ENCODE data around the gene TRIM69.
"Not testable (repeated sequence)": the region's sequence is repeated elsewhere in the genome, so short reads cannot be mapped to it uniquely, and the experiment has no call there.

TRIM69 gene

GRCh38 chr15:44736181-44736765 is at the start of gene TRIM69:
Gene TRIM69 (plus strand): TSS chr15:44736528. CDS start chr15:44736705, 177 bp downstream.
- no peak for DNase-seq (ENCODE audit: low read depth in 2 of 2, low spot score in 1 of 2)

GRCh38 chr15:44689318-44689717 is 47.0 kb upstream of the TRIM69 start:
- DNase-seq (ENCODE audit: low read depth in 2 of 2, low spot score in 1 of 2), result not testable (repeated sequence)

- DNase-seq (ENCODE audit: low read depth in 2 of 2, low spot score in 1 of 2), result not testable (repeated sequence)
Measured at GRCh38 chr15:44690245-44690644, 46.1 kb upstream of the TRIM69 start.

GRCh38 chr15:44692659-44693058 is 43.7 kb upstream of the TRIM69 start:
- no peak for DNase-seq (ENCODE audit: low read depth in 2 of 2, low spot score in 1 of 2)

- DNase-seq (ENCODE audit: low read depth in 2 of 2, low spot score in 1 of 2), result no peak
Measured at GRCh38 chr15:44694416-44694815, 41.9 kb upstream of the TRIM69 start.

- DNase-seq (ENCODE audit: low read depth in 2 of 2, low spot score in 1 of 2), result no peak
Measured at GRCh38 chr15:44695294-44695693, 41.0 kb upstream of the TRIM69 start.

- DNase-seq (ENCODE audit: low read depth in 2 of 2, low spot score in 1 of 2), result no peak
Measured at GRCh38 chr15:44697014-44697413, 39.3 kb upstream of the TRIM69 start.

- no peak for DNase-seq (ENCODE audit: low read depth in 2 of 2, low spot score in 1 of 2)
Measured at GRCh38 chr15:44698641-44699040, 37.7 kb upstream of the TRIM69 start.

GRCh38 chr15:44700676-44701075 is 35.7 kb upstream of the TRIM69 start:
- DNase-seq (ENCODE audit: low read depth in 2 of 2, low spot score in 1 of 2), result not testable (repeated sequence)

- DNase-seq (ENCODE audit: low read depth in 2 of 2, low spot score in 1 of 2), result no peak
Measured at GRCh38 chr15:44705986-44706385, 30.3 kb upstream of the TRIM69 start.

- no peak for DNase-seq (ENCODE audit: low read depth in 2 of 2, low spot score in 1 of 2)
Measured at GRCh38 chr15:44706401-44706800, 29.9 kb upstream of the TRIM69 start.

GRCh38 chr15:44706946-44707636 is 29.2 kb upstream of the TRIM69 start:
- DNase-seq (ENCODE audit: low read depth in 2 of 2, low spot score in 1 of 2), result no peak

GRCh38 chr15:44710236-44711095 is 25.9 kb upstream of the TRIM69 start:
- DNase-seq (ENCODE audit: low read depth in 2 of 2, low spot score in 1 of 2), result no peak

GRCh38 chr15:44711096-44711742 is 25.1 kb upstream of the TRIM69 start, which contains the start of the genes B2M and PATL2:
Gene B2M (plus strand): TSS chr15:44711517. CDS start chr15:44711547, 30 bp downstream.
Gene PATL2 (minus strand): TSS chr15:44711323. CDS start chr15:44676490, 34,833 bp downstream.
- DNase-seq (ENCODE audit: low read depth in 2 of 2, low spot score in 1 of 2), result peak; percentile 93 to 94

GRCh38 chr15:44711743-44712345 is 24.5 kb upstream of the TRIM69 start:
- DNase-seq (ENCODE audit: low read depth in 2 of 2, low spot score in 1 of 2), result no peak

- DNase-seq (ENCODE audit: low read depth in 2 of 2, low spot score in 1 of 2), result no peak
Measured at GRCh38 chr15:44712346-44713005, 23.9 kb upstream of the TRIM69 start.

- DNase-seq (ENCODE audit: low read depth in 2 of 2, low spot score in 1 of 2), result no peak
Measured at GRCh38 chr15:44713006-44713966, 23.0 kb upstream of the TRIM69 start.

GRCh38 chr15:44715142-44715796 is 21.1 kb upstream of the TRIM69 start:
- DNase-seq (ENCODE audit: low read depth in 2 of 2, low spot score in 1 of 2), result no peak

Measured in stimulated activated CD8-positive, alpha-beta memory T cell treated with anti-CD3 and anti-CD28 coated beads, Interleukin-4, amount 100 ng/mL, for 1 hour (primary cell).